SKM-1 (cell line): ENCODE results near the gene MCTP1.
"Not testable (repeated sequence)": the region's sequence is repeated elsewhere in the genome, so short reads cannot be mapped to it uniquely, and the experiment has no call there.

Experiments used
- DNase-seq: peaks from one replicate; lab custom pipeline; 2025; ENCODE audit not compliant: unreplicated experiment; lab: John Stamatoyannopoulos, UW

MCTP1 gene

DNA sequence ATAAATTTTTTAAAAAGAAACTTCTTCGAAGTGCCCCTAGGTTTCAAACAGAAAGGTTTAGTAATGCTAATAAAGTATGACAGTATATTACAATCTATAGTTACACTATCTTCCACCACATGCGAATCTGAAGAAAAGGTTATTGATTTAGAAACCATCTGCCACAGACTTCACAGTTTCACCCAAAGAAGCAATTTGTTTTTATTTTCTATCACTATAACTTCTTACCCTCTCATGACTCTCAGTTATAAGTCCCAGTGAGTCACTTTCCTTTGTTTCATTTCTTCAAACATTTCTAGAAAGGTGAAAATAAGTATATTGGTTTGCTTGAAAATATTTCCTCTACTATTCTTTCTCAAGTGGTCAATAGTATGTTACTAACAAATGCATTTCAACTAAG is 93.6 kb downstream of the MCTP1 start:
- no peak for DNase-seq

- DNase-seq, result peak; percentile 51
Measured at GRCh38 chr5:95184924-95185323, 100.0 kb downstream of the MCTP1 start.

DNA sequence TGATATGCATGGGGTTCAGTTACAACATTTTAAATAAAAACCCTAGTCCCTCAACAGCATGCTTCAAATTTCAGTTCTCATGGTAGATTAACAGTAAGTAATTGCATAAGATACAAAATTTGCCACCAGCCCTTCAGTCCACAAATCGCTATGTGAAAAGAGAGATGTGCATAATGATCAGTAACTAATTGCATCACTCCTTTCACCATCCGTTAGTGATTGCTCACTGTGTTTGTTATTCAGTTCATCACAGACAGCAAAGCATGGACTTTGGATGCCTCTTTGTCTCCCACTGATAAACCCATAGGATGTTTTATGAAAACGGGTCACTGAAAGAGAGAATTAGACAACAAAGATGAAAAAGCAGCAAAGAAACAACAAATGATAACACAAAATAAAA is 103.2 kb downstream of the MCTP1 start:
- no peak for DNase-seq

GRCh38 chr5:95178046-95178651 is 106.7 kb downstream of the MCTP1 start:
- DNase-seq, result no peak

DNA sequence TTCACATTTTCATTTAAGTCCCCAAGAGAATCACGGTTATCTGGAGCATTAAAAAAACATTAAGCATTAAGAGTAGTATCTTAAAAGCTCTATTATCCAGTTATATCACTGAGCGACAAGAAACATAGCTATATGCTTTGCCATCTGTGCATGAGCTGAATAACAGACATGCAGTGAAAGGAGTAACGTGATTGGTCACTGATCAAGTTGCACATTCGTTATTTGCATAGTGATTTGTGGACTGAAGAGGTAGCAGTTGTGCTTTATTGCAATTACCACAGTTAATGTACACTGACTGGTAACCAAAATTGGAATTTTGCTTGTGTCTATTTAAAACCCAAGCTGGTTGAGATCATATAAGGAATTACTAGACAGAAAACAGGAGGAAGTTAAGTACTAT is 107.4 kb downstream of the MCTP1 start:
- no peak for DNase-seq

DNA sequence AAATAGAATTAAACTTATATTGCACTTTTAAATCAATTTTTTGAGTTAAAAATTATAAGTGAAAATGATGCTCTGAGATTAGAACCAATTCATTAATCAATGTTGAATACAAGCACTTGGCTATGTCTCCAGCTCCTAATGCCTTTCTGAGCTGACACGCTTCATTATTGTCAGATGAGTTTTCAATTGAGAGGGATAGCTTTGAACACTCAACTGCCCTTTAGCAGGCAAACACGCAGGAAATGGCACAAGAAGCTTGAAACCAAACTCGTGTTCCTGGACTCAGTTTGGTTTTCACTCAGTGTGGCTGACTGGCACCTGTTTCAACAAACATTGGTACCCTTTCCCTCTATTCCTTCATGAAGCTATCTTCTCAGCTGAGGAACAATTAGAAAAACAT is 109.8 kb downstream of the MCTP1 start:
- no peak for DNase-seq

GRCh38 chr5:95172659-95173058 is 112.2 kb downstream of the MCTP1 start:
- no peak for DNase-seq

- DNase-seq, result no peak
Measured at GRCh38 chr5:95164861-95165260, 120.0 kb downstream of the MCTP1 start.

- no peak for DNase-seq
Measured at GRCh38 chr5:95163079-95163478, 121.8 kb downstream of the MCTP1 start.

DNA sequence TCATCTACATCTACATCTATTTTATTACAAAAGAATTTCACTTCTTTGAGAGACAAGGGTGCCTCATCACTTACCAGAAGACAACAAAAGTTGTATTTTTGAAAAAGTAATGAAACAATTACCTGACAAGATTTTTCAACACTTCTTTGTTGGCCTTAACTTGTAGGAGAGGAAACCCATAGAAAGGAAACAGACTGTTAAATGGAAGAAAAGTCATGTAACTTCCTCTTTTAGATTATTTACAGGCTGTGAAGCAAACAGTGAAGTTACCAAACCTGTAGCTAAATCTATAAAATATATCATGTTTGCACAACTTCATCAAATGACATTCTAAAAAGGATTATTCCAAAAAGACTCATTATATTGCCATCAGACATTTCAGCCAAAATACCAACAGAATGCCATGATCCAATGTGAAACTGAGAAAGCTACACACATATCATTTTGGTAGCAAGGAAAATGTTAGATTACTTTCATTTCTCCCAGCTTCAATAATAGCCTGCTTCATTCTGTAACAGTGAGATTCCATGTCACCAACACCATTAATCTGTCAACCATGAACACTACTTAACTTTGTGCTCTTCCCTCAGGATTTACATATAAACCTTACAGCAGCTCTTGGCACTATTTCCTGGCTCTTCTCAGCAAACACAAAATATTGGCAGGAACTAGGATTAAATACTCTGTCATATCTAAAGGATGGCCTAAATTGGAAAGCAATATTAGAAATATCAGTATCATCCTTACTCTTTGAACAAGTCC is 122.5 kb downstream of the MCTP1 start:
- peak; percentile 27 for DNase-seq

- DNase-seq, result no peak
Measured at GRCh38 chr5:95159603-95160002, 125.3 kb downstream of the MCTP1 start.

DNA sequence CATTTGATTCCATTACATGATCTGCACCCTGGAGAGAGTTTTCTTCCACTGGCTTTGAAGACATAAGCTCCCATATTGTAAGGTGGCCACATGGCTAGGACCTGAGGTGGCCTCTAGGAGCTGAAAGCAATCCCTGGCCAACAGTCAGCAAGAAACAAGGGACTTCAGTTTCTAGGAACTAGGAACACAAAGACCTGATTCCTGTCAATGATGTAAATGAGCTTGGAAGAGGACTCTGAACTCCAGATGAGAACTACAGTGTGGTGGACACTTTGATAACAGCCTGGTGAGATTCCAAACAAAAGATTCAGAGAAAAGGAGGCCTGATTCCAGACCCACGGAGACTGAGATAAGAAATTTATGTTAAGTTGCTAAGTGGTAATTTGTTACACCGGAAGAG is 129.0 kb downstream of the MCTP1 start:
- no peak for DNase-seq

DNA sequence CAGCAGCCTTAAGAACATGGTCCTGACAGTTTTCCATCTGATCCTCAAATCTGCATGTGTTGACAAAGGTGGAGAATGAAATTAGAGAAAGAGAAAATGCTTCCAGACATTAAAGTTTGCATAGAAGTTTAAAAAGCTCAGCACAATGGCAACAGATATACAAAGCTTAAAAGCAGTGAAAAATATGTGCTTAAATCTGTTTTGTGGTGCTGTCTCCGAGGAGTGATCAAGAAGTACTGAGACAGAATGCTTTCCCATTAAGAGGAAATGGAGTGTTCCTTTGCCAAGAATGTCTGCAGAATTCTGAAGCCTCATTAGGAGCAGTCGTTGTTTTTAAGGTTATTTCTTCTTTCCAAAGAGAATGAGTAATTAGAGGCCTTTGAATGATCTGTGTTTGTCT is 131.4 kb downstream of the MCTP1 start:
- no peak for DNase-seq

DNA sequence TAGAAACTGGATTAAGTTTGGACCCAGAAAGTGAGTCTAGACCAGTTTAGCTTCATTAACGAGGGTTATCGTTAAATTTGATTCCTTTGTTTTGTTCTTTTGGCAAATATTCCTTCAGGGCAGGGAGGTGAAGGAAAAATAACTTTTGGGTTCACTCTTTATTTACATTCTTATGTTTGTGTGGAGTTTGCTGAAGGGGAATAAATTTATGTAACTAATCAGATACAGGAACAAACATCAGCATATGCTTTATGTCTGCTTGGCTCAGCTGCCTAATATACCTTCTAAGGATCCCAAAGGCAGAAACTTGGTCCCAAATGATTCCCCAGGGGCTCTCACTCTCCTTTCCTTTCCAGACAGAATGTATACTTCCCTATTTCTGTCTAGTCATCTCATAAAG is 132.4 kb downstream of the MCTP1 start:
- no peak for DNase-seq

GRCh38 chr5:95152131-95152530 is 132.8 kb downstream of the MCTP1 start:
- no peak for DNase-seq

DNA sequence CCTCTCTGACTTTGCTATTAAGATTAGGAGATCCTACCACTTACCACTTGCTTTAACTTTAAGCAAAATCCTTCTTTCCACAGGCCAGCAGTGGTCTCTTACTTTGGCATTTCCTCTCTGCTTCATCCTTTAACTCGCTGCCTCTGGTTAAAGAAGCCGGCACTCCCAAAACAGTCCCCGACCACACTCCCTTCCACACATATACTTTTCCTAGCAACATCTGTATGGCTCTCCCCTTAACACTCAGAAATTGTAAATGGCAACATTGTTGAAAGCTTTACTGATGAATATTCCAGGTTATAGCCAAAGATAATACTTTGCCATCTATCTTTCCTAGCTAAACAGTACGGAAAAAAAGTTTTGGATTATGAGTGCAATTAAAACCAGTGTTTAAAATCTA is 133.2 kb downstream of the MCTP1 start:
- no peak for DNase-seq

- DNase-seq, result no peak
Measured at GRCh38 chr5:95149387-95149786, 135.5 kb downstream of the MCTP1 start.

DNA sequence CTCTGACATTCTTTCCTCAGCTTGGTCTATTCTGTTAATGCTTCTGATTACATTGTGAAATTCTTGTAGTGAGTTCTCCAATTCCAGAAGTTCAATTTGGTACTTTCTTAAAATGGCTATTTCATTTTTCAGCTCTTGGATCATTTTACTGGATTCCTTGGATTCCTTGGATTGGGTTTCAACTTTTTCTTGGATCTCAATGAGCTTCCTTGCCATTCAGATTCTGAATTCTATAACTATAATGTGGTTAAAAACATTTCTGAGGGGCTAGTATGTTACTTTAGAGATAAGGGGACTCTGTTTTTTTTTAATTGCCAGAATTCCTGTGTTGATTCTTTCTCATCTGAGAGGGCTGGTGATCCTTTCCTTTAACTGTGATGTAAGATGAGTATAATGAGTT is 136.4 kb downstream of the MCTP1 start:
- no peak for DNase-seq

DNA sequence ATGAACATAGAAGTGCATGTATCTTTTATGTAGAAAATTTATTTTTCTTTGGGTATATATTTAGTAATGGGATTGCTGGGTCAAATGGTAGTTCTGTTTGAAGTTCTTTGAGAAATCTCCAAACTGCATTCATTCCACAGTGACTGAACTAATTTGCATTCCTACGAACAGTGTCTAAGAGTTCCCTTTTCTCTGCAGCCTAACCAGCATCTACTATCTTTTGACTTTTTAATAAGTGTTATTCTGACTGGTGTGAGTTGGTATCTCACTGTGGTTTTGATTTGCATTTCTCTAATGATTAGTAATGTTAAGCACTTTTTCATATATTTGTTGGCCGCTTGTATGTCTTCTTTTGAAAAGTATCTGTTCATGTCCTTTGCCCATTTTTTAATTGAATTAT is 141.0 kb downstream of the MCTP1 start:
- DNase-seq, result not testable (repeated sequence)

DNA sequence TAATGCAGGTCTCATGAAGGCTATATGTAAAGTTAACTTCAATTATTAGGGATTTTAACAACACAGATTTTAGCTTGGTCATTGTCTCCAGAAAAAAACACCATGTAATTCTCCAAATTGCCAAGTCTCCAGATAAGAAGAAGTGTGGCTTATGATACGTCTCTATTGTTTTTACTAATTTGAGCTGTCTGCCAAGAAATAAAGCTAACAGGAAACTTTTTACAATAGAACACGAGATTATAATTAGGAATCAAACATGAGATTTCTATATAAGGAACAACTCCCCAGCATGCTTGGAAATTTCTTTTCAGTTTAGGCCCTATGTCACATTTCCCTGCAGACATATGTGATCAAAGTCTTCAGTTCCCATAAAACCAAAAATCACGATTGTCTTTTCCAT is 142.7 kb downstream of the MCTP1 start:
- DNase-seq, result no peak

DNA sequence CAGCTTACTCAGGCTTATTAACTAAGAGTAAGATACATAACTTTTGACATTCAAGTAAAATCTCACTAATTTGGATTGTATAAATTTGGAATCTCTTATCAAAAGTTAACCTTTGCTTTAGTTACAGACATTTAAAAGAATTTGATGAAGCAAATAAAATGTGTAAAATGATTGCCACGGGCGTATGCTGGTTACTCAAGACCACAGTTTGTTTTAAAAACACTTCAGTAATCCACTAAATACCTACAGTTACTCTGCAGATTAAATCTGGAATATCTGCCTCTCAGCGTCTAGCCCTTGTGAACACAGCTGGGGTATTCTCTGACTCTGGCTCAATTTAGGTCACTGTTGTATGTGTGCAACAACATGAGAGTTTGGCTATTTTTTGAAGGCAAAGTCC is 143.8 kb downstream of the MCTP1 start:
- DNase-seq, result no peak

GRCh38 chr5:95134326-95134725 is 150.6 kb downstream of the MCTP1 start:
- no peak for DNase-seq

DNA sequence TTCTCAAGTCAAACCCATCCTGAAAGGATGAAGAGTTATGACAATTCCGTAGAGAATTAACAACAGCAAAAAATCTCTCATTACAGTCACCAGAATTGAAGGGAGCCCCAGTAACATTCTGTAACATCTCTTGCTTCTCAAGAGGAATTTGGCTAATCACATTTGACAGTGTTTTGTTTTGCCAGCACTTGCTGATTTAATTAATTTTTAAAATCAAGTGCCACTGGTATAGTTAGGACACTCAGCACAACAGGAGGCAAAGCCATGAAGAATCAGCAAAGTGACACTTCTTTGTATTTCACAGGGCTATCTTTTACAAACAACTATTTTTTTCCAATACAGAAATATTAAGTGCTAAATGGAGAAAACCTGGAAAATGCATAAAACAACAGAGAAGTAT is 152.8 kb downstream of the MCTP1 start:
- no peak for DNase-seq
